Spleen (tissue), 11 donors: ENCODE data around the gene SEC23IP. TPM values are rescaled to one million over a fixed set of nuclear protein-coding genes. Genes with fewer than 3 reads are reported as not detected.

Source experiments
- DNase-seq: peaks from one replicate; pipeline ENCODE4 v3.0.0-alpha.2; 2020
- H3K27ac ChIP-seq, 8 donors: fragments of 200-600 bp; sonication (generic) in 7 of 8; 1 replicate in 4 of 8; 2 replicates in 4 of 8; pipeline versions ENCODE4 v1.5.0 to v1.8.0; 2016 to 2021; ENCODE audit warnings: inconsistent platforms in 4 of 8, mild to moderate bottlenecking in 4 of 8, moderate library complexity in 1 of 8
- H3K27me3 ChIP-seq, 7 donors: fragments of 200-600 bp; sonication (generic) in 6 of 7; replicated peaks in 1 of 7; 1 replicate in 4 of 7; 2 replicates in 3 of 7; pipeline versions ENCODE4 v1.5.0 to v1.8.0; 2016 to 2021; ENCODE audit warnings: inconsistent platforms in 3 of 7, mild to moderate bottlenecking in 1 of 7
- H3K36me3 ChIP-seq, 6 donors: fragments of 200-600 bp; sonication (generic) in 5 of 6; 1 replicate in 4 of 6; 2 replicates in 2 of 6; pipeline versions ENCODE4 v1.5.0 to v1.8.0; 2016 to 2021; ENCODE audit warnings: inconsistent platforms in 2 of 6
- H3K4me1 ChIP-seq, 6 donors: fragments of 200-600 bp; sonication (generic) in 5 of 6; 1 replicate in 3 of 6; 2 replicates in 3 of 6; pipeline versions ENCODE4 v1.5.0 to v1.8.0; 2016 to 2021; ENCODE audit warnings: inconsistent platforms in 3 of 6
- H3K4me3 ChIP-seq, 8 donors: fragments of 200-600 bp; sonication (generic) in 7 of 8; 1 replicate in 4 of 8; 2 replicates in 4 of 8; pipeline versions ENCODE4 v1.5.0 to v1.8.0; 2016 to 2021; ENCODE audit warnings: inconsistent platforms in 4 of 8, mild to moderate bottlenecking in 4 of 8, moderate library complexity in 2 of 8
- H3K9me3 ChIP-seq, 8 donors: fragments of 200-600 bp; sonication (generic) in 7 of 8; 1 replicate in 4 of 8; 2 replicates in 4 of 8; pipeline versions ENCODE4 v1.5.0 to v1.8.0; 2016 to 2021; ENCODE audit warnings: inconsistent platforms in 4 of 8
- POLR2A ChIP-seq, 3 donors: fragments of 450-650 bp; IDR thresholded peaks; one replicate each; pipeline ENCODE4 v1.5.1; 2017; ENCODE audit warnings: antibody characterized with exemption in 3 of 3, mild to moderate bottlenecking in 1 of 3
- POLR2AphosphoS5 ChIP-seq, 3 donors: sonication (generic); formaldehyde crosslinking; IDR thresholded peaks; one replicate each; pipeline ENCODE4 v1.5.1; 2017; ENCODE audit warnings: antibody characterized with exemption in 3 of 3
- WGBS, 5 donors: extraction: QIAGEN DNeasy Blood & Tissue Kit in 3 of 5; methylation state at CpG; one replicate each; pipeline versions ENCODE4 v1.1.5 to v1.1.7; 2013 to 2018; 5-methylcytosine and 5-hydroxymethylcytosine counted together
- intact Hi-C: fragments of 100-400 bp; cut with DNase I; formaldehyde crosslinking; loops from one replicate; pipeline ENCODE4 v1.15.0; 2023; ENCODE audit warnings: low total_unique reads
- polyA plus RNA-seq, 3 donors: library from polyadenylated mRNA; stranded (reverse); fragments of 200-250 nt; gene quantifications; one replicate each; pipeline ENCODE4 v1.2.1, GENCODE V29; 2013
- total RNA-seq, 7 donors: library from RNA; depleted of rRNA in 3 of 7; stranded (reverse); fragments of >200 nt in 3 of 7; fragmentation: NEBNext Ultra II Directional in 4 of 7; extraction: Animal tissue kit (Norgen Biotek cat#: 25700) in 4 of 7; gene quantifications; one replicate each; pipeline versions ENCODE4 v1.1.0 to v1.2.1, GENCODE V29; 2016 to 2021
- TF ChIP-seq, protein P1 (sequence below), 11 experiments: fragments of 200-600 bp in 7 of 11; fragments of 450-650 bp in 4 of 11; sonication (generic) in 4 of 11; IDR thresholded peaks in 8 of 11; conservative IDR thresholded peaks in 3 of 11; 1 replicate in 7 of 11; 2 replicates in 4 of 11; pipeline versions ENCODE4 v1.4.0 to v1.8.0; 2016 to 2021; ENCODE audit warnings: antibody characterized with exemption in 11 of 11, inconsistent platforms in 4 of 11, mild to moderate bottlenecking in 1 of 11
- donor health status: healthy with polysubstance abuse.
- donor health status: DM: no; HTN: no; CAD: no; lungs with moderate emphysema.
- donor health status: DM: no; HTN: no; CAD: no.
- donor health status: Bipolar disorder and iron deficiency.
- donor health status: healthy.
- donor health status: DM: no; HTN: no; CAD: no.
- donor health status: DM: yes; HTN: yes; CAD: no.

SEC23IP gene
- total and polyA plus RNA-seq, 10 donors: 6.8 to 59.9 (median 33.8) TPM

DNA sequence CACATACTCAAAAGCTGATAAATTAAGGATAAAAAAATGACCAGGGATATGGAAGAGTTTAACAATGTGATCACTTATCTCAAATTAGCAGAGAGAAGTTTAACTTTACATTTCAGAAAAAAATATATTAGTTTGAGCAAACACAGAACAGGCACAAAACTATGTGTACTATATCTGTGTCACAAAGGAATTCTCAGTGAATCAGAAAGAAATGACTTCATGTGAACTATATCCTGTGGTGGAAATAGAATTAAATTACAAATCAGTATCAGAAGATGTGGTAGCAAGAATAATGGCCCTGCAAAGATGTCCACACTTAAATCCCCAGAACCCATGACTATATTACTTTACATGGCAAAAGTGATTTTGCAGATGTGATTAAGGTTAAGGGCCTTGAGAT is 70.3 kb downstream of the SEC23IP start:
- no peak for DNase-seq
- Histone ChIP-seq H3K27ac (no peak overlapping the region), H3K36me3 (no peaks in the 10 kb centered on the region), H3K9me3 (peaks cover 0 to 22% (median 15%) of the 10 kb centered on the region in 8 donors), H3K27me3 (no peaks in the 10 kb centered on the region), H3K4me1 (no peaks in the 10 kb centered on the region), H3K4me3 (no peak overlapping the region)
- TF ChIP-seq, protein P1, sequence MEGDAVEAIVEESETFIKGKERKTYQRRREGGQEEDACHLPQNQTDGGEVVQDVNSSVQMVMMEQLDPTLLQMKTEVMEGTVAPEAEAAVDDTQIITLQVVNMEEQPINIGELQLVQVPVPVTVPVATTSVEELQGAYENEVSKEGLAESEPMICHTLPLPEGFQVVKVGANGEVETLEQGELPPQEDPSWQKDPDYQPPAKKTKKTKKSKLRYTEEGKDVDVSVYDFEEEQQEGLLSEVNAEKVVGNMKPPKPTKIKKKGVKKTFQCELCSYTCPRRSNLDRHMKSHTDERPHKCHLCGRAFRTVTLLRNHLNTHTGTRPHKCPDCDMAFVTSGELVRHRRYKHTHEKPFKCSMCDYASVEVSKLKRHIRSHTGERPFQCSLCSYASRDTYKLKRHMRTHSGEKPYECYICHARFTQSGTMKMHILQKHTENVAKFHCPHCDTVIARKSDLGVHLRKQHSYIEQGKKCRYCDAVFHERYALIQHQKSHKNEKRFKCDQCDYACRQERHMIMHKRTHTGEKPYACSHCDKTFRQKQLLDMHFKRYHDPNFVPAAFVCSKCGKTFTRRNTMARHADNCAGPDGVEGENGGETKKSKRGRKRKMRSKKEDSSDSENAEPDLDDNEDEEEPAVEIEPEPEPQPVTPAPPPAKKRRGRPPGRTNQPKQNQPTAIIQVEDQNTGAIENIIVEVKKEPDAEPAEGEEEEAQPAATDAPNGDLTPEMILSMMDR (IDR thresholded peaks at IDR 0.05 in 8 of 11, conservative IDR thresholded peaks at IDR 0.05 in 3 of 11): no peak
- TF ChIP-seq POLR2AphosphoS5 (IDR thresholded peaks at IDR 0.05) (no peak), POLR2A (IDR thresholded peaks at IDR 0.05) (no peak)
- intact Hi-C loops: no loop called here

DNA sequence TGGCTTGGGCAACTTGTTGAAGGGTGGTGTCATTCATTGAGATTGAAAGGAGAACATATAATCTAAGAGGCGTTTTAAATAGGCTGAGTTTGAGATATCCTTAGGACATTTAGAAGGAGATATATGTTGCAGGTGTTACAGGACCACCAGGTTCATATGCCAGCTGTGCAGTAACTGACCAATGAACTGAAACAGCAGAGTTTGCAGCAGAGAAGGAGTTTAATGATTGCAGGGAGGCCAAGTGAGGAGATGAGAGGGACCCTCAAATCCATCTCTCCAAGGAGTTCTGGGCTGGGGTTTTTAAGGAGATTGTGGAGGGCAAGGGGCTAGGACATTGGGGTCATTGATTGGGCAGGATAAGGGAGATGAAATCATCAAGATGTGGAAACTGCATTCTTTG is 74.5 kb downstream of the SEC23IP start:
- Histone ChIP-seq H3K27ac (no peak overlapping the region), H3K9me3 (peaks cover 0 to 28% (median 15%) of the 10 kb centered on the region in 8 donors), H3K4me3 (no peak overlapping the region), H3K4me1 (no peaks in the 10 kb centered on the region), H3K36me3 (no peaks in the 10 kb centered on the region), H3K27me3 (no peaks in the 10 kb centered on the region)
- TF ChIP-seq POLR2AphosphoS5 (IDR thresholded peaks at IDR 0.05): no peak
- no peak for TF ChIP-seq POLR2A (IDR thresholded peaks at IDR 0.05)
- TF ChIP-seq, protein P1 (IDR thresholded peaks at IDR 0.05 in 8 of 11, conservative IDR thresholded peaks at IDR 0.05 in 3 of 11): no peak
- intact Hi-C loops: no loop called here
- no peak for DNase-seq
- WGBS, 5 donors: 66 to 79% (median 76%) methylated on average over 1 of the region's 1 CpG

DNA sequence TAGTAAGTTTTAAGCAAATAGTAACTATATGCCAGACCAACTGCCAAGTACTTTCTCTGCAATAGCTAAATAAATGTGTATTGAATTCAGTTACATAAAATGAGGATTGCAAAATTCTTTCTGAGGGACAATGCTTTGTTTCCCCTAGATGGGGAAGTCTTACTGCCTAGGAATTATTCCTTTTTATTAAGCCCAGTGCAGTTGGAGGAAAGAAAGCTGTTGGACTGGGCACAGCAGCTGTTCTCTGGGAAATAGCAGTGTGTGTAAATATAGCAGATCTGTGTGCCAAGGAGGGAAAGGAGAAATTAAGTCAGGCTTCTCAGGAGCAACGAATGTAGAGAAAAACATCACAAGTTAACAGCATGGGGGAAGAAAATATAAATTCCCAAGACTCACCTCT is 77.1 kb downstream of the SEC23IP start:
- H3K36me3 ChIP-seq: no peaks in the 10 kb centered on the region
- H3K9me3 ChIP-seq: peaks cover 0 to 28% (median 15%) of the 10 kb centered on the region in 8 donors
- H3K27ac ChIP-seq: no peak overlapping the region
- intact Hi-C loops: no loop called here
- 55 to 77% (median 68%) methylated on average over 1 of the region's 1 CpG for WGBS, 5 donors
- no peak overlapping the region for H3K4me3 ChIP-seq
- H3K4me1 ChIP-seq: no peaks in the 10 kb centered on the region
- TF ChIP-seq POLR2A (IDR thresholded peaks at IDR 0.05): no peak
- TF ChIP-seq, protein P1 (IDR thresholded peaks at IDR 0.05 in 8 of 11, conservative IDR thresholded peaks at IDR 0.05 in 3 of 11): no peak
- TF ChIP-seq POLR2AphosphoS5 (IDR thresholded peaks at IDR 0.05): no peak
- no peaks in the 10 kb centered on the region for H3K27me3 ChIP-seq
- no peak for DNase-seq

DNA sequence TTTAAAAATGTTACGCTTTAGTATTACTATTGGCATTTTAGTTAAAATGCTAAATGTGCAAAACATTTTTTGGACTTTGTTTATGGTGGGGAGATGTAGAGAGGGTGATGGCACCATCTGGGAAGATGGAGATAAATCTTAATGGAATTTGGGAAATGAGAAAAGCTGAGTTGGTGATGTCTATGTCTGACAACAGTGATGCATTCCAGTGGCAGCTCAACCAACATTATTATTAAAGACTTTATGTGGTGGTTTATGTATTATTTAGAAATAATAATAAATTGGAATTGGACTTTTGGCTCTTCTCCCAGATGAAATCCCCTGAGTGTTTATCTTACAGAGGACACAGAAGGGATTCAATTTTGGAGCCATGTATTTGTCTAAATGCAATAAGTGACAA is 77.6 kb downstream of the SEC23IP start:
- intact Hi-C loops: no loop called here
- no peak overlapping the region for H3K4me3 ChIP-seq
- H3K36me3 ChIP-seq: no peaks in the 10 kb centered on the region
- H3K27me3 ChIP-seq: no peaks in the 10 kb centered on the region
- H3K27ac ChIP-seq: no peak overlapping the region
- no peak for TF ChIP-seq POLR2AphosphoS5 (IDR thresholded peaks at IDR 0.05)
- TF ChIP-seq, protein P1 (IDR thresholded peaks at IDR 0.05 in 8 of 11, conservative IDR thresholded peaks at IDR 0.05 in 3 of 11): no peak
- TF ChIP-seq POLR2A (IDR thresholded peaks at IDR 0.05): no peak
- peaks cover 0 to 28% (median 15%) of the 10 kb centered on the region in 8 donors for H3K9me3 ChIP-seq
- no peaks in the 10 kb centered on the region for H3K4me1 ChIP-seq
- DNase-seq: no peak
- 91 to 96% (median 93%) methylated on average over 1 of the region's 1 CpG for WGBS, 5 donors
